Osteocyte (in vitro differentiated cells): Measurements from ENCODE around the gene CDCA7L. TPM values are rescaled to one million over a fixed set of nuclear protein-coding genes. Genes with fewer than 3 reads are reported as not detected.
A peak's percentile ranks its signal among the peaks of the same experiment; 100 is the strongest.

Experiments
- DNase-seq: peaks from one replicate; pipeline ENCODE4 v3.0.0; 2021; ENCODE audit warnings: mixed read lengths; ENCODE audit not compliant: unreplicated experiment; ENCODE audit errors: extremely low spot score
- H3K27ac Mint-ChIP-seq: one replicate; pipeline ENCODE4 v1.8.0; 2021; ENCODE audit warnings: mild to moderate bottlenecking, mixed read lengths; ENCODE audit not compliant: unreplicated experiment
- H3K27me3 Mint-ChIP-seq: one replicate; pipeline ENCODE4 v1.8.0; 2021; ENCODE audit warnings: mixed read lengths; ENCODE audit not compliant: unreplicated experiment
- H3K36me3 Mint-ChIP-seq: one replicate; pipeline ENCODE4 v1.8.0; 2021; ENCODE audit warnings: mixed read lengths; ENCODE audit not compliant: unreplicated experiment
- H3K4me1 Mint-ChIP-seq: one replicate; pipeline ENCODE4 v1.8.0; 2021; ENCODE audit warnings: mixed read lengths; ENCODE audit not compliant: unreplicated experiment
- H3K4me3 Mint-ChIP-seq: one replicate; pipeline ENCODE4 v1.8.0; 2021; ENCODE audit warnings: mild to moderate bottlenecking, moderate library complexity, mixed read lengths; ENCODE audit not compliant: unreplicated experiment
- H3K9me3 Mint-ChIP-seq: one replicate; pipeline ENCODE4 v1.8.0; 2021; ENCODE audit warnings: mixed read lengths; ENCODE audit not compliant: unreplicated experiment
- total RNA-seq: library from RNA; stranded (reverse); gene quantifications from 2 replicates; pipeline ENCODE4 v1.2.1, GENCODE V29; 2021
- TF ChIP-seq, protein P1 (sequence below): fragments of 200-600 bp; sonication (generic); IDR thresholded peaks from 2 replicates; pipeline ENCODE4 v1.5.0; 2021; ENCODE audit warnings: antibody characterized with exemption, mild to moderate bottlenecking, moderate library complexity

CDCA7L gene
- total RNA-seq, 1 donor from 2014 or later: 26.3 TPM

DNA sequence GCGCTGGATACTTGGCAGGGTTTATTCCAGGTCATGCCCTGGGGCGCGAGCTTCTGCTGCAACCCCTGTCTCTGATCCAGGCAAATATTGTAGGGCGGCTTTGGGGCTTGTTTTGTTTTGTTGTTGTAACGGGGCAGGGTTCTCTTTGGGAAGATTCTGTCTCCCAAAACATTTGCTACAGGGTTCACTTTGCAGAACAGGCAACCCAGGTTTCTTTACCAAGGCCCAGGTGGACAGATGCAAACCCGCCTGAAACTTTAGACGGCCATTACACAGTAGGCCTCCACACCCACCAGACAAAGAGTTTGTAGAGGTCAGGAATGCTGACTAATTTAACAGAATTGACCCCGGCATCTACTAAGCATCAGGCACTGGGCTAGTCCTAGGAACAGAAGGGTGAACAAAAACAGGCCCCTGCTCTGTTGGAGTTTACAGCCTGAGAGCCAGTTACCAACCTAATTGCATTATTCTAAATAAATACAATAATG lies 567 bp upstream of the CDCA7L start:
- no peak overlapping the region for H3K27ac Mint-ChIP-seq
- no peaks in the 10 kb centered on the region for H3K9me3 Mint-ChIP-seq
- no peak for DNase-seq
- peaks cover 32% of the 10 kb centered on the region for H3K4me1 Mint-ChIP-seq
- peaks cover 2% of the 10 kb centered on the region for H3K27me3 Mint-ChIP-seq
- peak overlapping the region; percentile 84 for H3K4me3 Mint-ChIP-seq
- no peaks in the 10 kb centered on the region for H3K36me3 Mint-ChIP-seq
- TF ChIP-seq, protein P1, sequence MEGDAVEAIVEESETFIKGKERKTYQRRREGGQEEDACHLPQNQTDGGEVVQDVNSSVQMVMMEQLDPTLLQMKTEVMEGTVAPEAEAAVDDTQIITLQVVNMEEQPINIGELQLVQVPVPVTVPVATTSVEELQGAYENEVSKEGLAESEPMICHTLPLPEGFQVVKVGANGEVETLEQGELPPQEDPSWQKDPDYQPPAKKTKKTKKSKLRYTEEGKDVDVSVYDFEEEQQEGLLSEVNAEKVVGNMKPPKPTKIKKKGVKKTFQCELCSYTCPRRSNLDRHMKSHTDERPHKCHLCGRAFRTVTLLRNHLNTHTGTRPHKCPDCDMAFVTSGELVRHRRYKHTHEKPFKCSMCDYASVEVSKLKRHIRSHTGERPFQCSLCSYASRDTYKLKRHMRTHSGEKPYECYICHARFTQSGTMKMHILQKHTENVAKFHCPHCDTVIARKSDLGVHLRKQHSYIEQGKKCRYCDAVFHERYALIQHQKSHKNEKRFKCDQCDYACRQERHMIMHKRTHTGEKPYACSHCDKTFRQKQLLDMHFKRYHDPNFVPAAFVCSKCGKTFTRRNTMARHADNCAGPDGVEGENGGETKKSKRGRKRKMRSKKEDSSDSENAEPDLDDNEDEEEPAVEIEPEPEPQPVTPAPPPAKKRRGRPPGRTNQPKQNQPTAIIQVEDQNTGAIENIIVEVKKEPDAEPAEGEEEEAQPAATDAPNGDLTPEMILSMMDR: no peak

DNA sequence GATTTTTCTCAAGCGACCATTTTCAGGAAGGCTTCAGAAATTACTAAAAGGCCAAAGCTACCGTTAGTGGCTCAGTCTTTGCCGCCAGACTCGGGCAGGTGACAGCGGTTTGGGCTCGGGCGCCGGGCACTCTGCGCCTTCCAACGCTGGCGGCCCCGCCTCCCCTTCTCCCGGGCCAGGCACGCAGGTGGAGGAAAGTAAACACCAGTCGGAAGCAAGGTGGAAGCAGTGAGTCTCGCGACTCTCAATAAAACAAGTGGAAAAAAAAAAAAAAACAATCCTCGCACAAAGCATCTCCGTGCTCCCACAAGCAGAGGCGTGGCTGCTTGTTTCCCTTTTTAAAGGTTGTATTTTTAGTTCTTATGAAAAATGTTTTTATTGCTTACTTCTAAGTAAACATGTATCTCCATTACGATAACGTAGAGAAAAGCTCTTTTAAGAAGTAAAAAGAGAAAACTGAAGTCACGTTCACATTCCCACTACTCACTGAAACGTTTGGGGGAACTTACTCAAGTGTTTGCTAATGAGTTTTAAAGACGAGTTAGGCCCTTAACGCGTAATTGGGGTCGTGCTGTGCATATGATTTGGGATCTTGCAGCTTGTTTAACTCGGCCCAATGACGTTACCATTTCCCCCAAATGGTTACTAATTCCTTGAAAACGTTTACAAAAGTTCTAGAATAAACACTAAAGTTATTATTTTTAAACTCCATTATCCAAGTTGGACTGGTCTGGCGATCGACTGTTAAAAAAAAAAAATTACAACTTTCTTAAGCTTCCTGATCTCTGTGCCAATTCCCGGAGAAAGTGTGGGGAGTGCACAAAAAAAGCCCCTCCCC lies 864 bp downstream of the CDCA7L start:
- H3K27ac Mint-ChIP-seq: peak overlapping the region; percentile 56
- peaks cover 2% of the 10 kb centered on the region for H3K27me3 Mint-ChIP-seq
- peaks cover 32% of the 10 kb centered on the region for H3K4me1 Mint-ChIP-seq
- H3K9me3 Mint-ChIP-seq: no peaks in the 10 kb centered on the region
- TF ChIP-seq, protein P1: no peak
- no peak for DNase-seq
- H3K4me3 Mint-ChIP-seq: peak overlapping the region; percentile 84
- H3K36me3 Mint-ChIP-seq: peaks cover 1% of the 10 kb centered on the region

DNA sequence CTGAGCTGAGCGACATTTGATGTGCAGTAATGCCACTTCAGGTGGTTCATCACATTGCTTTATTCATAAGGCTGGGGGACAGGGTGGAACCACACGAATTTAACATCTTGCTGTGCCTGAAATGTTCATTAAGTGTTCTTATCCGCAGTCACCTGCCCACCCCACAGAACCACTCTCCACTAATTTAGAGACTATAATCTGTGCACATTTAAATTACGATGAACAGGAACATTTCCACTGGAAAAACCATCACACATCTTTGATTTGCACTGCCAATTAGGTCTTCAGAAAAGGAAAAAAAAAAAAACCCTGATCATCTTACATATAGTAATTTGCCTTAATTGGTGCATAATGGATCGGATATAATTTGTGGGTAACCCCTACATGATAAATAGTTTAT lies 2.3 kb downstream of the CDCA7L start:
- Mint-ChIP-seq H3K4me1 (peaks cover 40% of the 10 kb centered on the region), H3K9me3 (no peaks in the 10 kb centered on the region), H3K4me3 (no peak overlapping the region), H3K36me3 (peaks cover 5% of the 10 kb centered on the region), H3K27me3 (no peaks in the 10 kb centered on the region), H3K27ac (peak overlapping the region; percentile 7)
- TF ChIP-seq, protein P1: no peak
- DNase-seq: no peak

DNA sequence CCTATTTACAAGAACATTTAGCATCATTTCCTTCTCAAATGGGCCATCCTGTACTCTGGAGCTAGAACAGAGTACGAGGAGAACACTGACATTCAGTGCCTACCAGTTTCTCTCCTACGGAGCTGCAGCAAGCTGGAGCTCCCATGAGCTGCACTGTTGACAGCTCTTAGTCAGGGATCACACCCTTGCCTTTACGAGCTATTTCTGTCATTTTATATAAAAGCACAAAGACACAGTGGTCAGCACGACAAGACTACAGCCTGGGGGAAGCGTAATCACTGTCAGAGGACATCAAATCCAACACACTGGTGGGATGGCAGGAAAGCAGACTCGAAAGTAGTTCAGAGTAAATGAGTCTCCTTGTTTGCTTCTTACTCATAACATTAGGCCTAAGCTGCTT lies 2.7 kb downstream of the CDCA7L start:
- H3K4me1 Mint-ChIP-seq: peaks cover 40% of the 10 kb centered on the region
- TF ChIP-seq, protein P1: no peak
- peaks cover 10% of the 10 kb centered on the region for H3K36me3 Mint-ChIP-seq
- no peaks in the 10 kb centered on the region for H3K27me3 Mint-ChIP-seq
- no peak for DNase-seq
- peak overlapping the region; percentile 8 for H3K4me3 Mint-ChIP-seq
- H3K9me3 Mint-ChIP-seq: no peaks in the 10 kb centered on the region
- H3K27ac Mint-ChIP-seq: peak overlapping the region; percentile 52

DNA sequence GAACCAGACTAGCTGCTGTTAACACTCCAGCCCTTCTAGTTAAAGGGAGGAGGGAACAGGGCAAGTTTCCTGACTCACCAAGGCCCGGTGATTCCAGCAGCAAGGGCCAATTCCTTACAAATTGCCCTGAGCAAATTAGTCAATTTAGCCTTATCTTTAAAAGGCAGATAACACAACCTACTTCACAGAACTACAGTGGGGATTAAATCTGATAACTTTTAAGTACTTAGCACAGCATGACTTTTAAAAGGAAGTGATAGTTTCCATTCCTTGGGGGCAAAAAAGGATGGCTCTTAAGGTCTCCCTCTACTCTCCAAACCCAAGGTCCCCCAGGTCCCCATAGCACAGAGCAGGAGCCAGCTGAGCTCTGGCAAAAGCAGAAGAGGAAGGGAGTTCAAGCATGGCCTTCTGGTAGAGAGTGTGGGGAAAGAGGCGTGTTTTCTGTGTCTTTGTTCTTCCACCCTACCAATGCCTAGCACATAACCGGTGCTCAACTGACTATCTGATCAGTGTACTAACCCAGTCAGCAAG lies 4.0 kb downstream of the CDCA7L start:
- TF ChIP-seq, protein P1: no peak
- H3K9me3 Mint-ChIP-seq: peaks cover 3% of the 10 kb centered on the region
- peaks cover 40% of the 10 kb centered on the region for H3K4me1 Mint-ChIP-seq
- H3K27me3 Mint-ChIP-seq: no peaks in the 10 kb centered on the region
- H3K4me3 Mint-ChIP-seq: no peak overlapping the region
- H3K27ac Mint-ChIP-seq: no peak overlapping the region
- H3K36me3 Mint-ChIP-seq: peaks cover 18% of the 10 kb centered on the region
- no peak for DNase-seq
